ENCODE data around the gene CDADC1. TPM values are rescaled to one million over a fixed set of nuclear protein-coding genes. Genes with fewer than 3 reads are reported as not detected.

CDADC1 gene
- total RNA-seq, 2 donors from 2014 or later, result 8.9 to 10.1 TPM

GRCh38 chr13:49225223-49226042 lies 22.3 kb upstream of the CDADC1 start:
- H3K27ac ChIP-seq, result no peak overlapping the region
- H3K9ac ChIP-seq (ENCODE audit: low read depth in 2 of 2, low read length in 2 of 2), result no peak overlapping the region
- intact Hi-C loops (cut with DNase I), result no loop called here
- H3K36me3 ChIP-seq, result no peaks in the 10 kb centered on the region
- no peaks in the 10 kb centered on the region for H3K4me1 ChIP-seq
- TF ChIP-seq CTCF (IDR thresholded peaks at IDR 0.05), result no peak
- H3K27me3 ChIP-seq, result peaks cover 20% of the 10 kb centered on the region
- no peaks in the 10 kb centered on the region for H3K9me3 ChIP-seq
- no peak for DNase-seq
- H3K4me3 ChIP-seq, result no peak overlapping the region

DNA sequence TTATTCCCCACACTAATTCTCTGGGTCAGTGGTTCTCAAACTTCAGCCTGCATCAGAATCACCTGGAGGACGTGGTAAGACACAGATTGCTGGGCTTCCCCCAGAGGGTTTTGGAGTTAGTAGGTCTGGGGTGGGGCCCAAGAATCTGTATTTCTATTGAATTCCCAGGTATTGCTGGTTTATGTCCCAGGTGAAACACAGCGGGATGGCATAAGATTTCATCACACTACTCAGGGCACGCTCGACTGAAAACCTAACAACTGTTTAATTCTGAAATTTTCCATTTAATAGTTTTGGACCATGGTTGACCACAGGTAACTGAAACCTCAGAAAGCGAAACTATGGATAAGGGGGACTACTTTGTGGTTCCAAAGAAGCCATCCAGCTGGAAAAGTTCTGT lies 21.1 kb upstream of the CDADC1 start:
- DNase-seq, result no peak
- H3K4me3 ChIP-seq, result no peak overlapping the region
- H3K4me1 ChIP-seq, result no peaks in the 10 kb centered on the region
- TF ChIP-seq CTCF (IDR thresholded peaks at IDR 0.05), result no peak
- intact Hi-C loops (cut with DNase I), result no loop called here
- H3K27ac ChIP-seq, result no peak overlapping the region
- peaks cover 10% of the 10 kb centered on the region for H3K27me3 ChIP-seq
- H3K36me3 ChIP-seq, result no peaks in the 10 kb centered on the region
- H3K9ac ChIP-seq (ENCODE audit: low read depth in 2 of 2, low read length in 2 of 2), result no peak overlapping the region
- H3K9me3 ChIP-seq, result no peaks in the 10 kb centered on the region

GRCh38 chr13:49234741-49235140 lies 13.0 kb upstream of the CDADC1 start:
- no peak for TF ChIP-seq CTCF (IDR thresholded peaks at IDR 0.05)
- no peak overlapping the region for H3K9ac ChIP-seq (ENCODE audit: low read depth in 2 of 2, low read length in 2 of 2)
- no peaks in the 10 kb centered on the region for H3K27me3 ChIP-seq
- H3K4me1 ChIP-seq, result no peaks in the 10 kb centered on the region
- DNase-seq, result no peak
- H3K36me3 ChIP-seq, result no peaks in the 10 kb centered on the region
- H3K9me3 ChIP-seq, result no peaks in the 10 kb centered on the region
- H3K27ac ChIP-seq, result no peak overlapping the region
- intact Hi-C loops (cut with DNase I), result no loop called here
- no peak overlapping the region for H3K4me3 ChIP-seq

- H3K9me3 ChIP-seq, result no peaks in the 10 kb centered on the region
- no peaks in the 10 kb centered on the region for H3K4me1 ChIP-seq
- intact Hi-C loops (cut with DNase I), result no loop called here
- no peaks in the 10 kb centered on the region for H3K27me3 ChIP-seq
- H3K9ac ChIP-seq (ENCODE audit: low read depth in 2 of 2, low read length in 2 of 2), result no peak overlapping the region
- no peak for TF ChIP-seq CTCF (IDR thresholded peaks at IDR 0.05)
- DNase-seq, result no peak
- H3K36me3 ChIP-seq, result no peaks in the 10 kb centered on the region
- H3K4me3 ChIP-seq, result no peak overlapping the region
- no peak overlapping the region for H3K27ac ChIP-seq
Observed at GRCh38 chr13:49235856-49236431, 11.8 kb upstream of the CDADC1 start.

DNA sequence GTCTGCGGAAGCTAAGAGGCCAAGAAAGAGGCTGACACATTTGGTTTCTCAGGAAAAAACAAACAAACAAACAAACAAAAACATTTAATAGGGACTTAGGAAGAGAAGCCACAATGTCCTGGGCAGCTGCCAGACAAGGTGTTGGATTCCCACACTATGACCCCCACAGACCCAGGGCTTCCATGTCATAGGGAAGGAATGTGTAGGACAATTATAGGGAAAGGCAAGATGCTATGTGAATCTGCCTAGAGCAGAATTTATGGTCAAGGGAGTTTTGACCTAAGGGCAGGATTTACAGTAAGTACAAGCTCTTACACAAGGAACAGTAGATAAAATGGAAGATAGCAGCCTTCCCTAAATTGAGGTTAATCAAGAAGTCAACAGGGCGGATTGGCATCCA lies 9.1 kb upstream of the CDADC1 start:
- H3K4me3 ChIP-seq, result no peak overlapping the region
- H3K27me3 ChIP-seq, result no peaks in the 10 kb centered on the region
- intact Hi-C loops (cut with DNase I), result no loop called here
- H3K9ac ChIP-seq (ENCODE audit: low read depth in 2 of 2, low read length in 2 of 2), result no peak overlapping the region
- H3K4me1 ChIP-seq, result no peaks in the 10 kb centered on the region
- no peak for TF ChIP-seq CTCF (IDR thresholded peaks at IDR 0.05)
- no peaks in the 10 kb centered on the region for H3K9me3 ChIP-seq
- H3K27ac ChIP-seq, result no peak overlapping the region
- no peaks in the 10 kb centered on the region for H3K36me3 ChIP-seq
- no peak for DNase-seq
